Peyer's patch (tissue), 4 donors: ENCODE measurements around the gene INKA1.

Experiments
- CTCF ChIP-seq, 6 experiments: fragments of 450-650 bp in 4 of 6; fragments of 200-600 bp in 2 of 6; sonication (generic) in 1 of 6; IDR thresholded peaks; one replicate each; pipeline ENCODE4 v1.5.1; 2017 to 2019; ENCODE audit warnings: antibody characterized with exemption in 6 of 6, mild to moderate bottlenecking in 3 of 6, moderate library complexity in 1 of 6
- POLR2A ChIP-seq, 2 donors: fragments of 450-650 bp; IDR thresholded peaks; one replicate each; pipeline ENCODE4 v1.5.1; 2017; ENCODE audit warnings: antibody characterized with exemption in 2 of 2, mild to moderate bottlenecking in 2 of 2, moderate library complexity in 2 of 2

GRCh38 chr3:49801160-49801559, 1.9 kb upstream of the INKA1 start:
- TF ChIP-seq CTCF (IDR thresholded peaks at IDR 0.05) (no peak), POLR2A (IDR thresholded peaks at IDR 0.05) (no peak)
